Stomach (tissue), 9 donors: Measurements from ENCODE around the gene ADAM29. TPM values are rescaled to one million over a fixed set of nuclear protein-coding genes. Genes with fewer than 3 reads are reported as not detected.

Experiments
- DNase-seq, 2 donors: peaks; one replicate each; pipeline versions ENCODE4 v3.0.0 to v3.0.0-alpha.2; 2013 to 2019
- H3K27ac ChIP-seq, 5 donors: fragments of 200-600 bp in 4 of 5; sonication (generic) in 4 of 5; one replicate each; pipeline ENCODE4 v1.5.1; 2013 to 2019; ENCODE audit warnings: mild to moderate bottlenecking in 1 of 5, moderate library complexity in 1 of 5
- H3K27me3 ChIP-seq, 3 donors: fragments of 200-600 bp; sonication (generic); one replicate each; pipeline ENCODE4 v1.5.1; 2017 to 2019; ENCODE audit warnings: mixed run types in 1 of 3
- H3K36me3 ChIP-seq, 4 donors: fragments of 200-600 bp; sonication (generic); 1 replicate in 3 of 4; 2 replicates in 1 of 4; pipeline ENCODE4 v1.5.1; 2016 to 2019
- H3K4me1 ChIP-seq, 4 donors: fragments of 200-600 bp; sonication (generic); one replicate each; pipeline ENCODE4 v1.5.1; 2016 to 2019
- H3K4me3 ChIP-seq, 4 donors: fragments of 200-600 bp; sonication (generic) in 3 of 4; one replicate each; pipeline ENCODE4 v1.5.1; 2016 to 2019; ENCODE audit warnings: mild to moderate bottlenecking in 1 of 4
- H3K9me3 ChIP-seq, 4 donors: fragments of 200-600 bp; sonication (generic); one replicate each; pipeline ENCODE4 v1.5.1; 2016 to 2019
- CTCF ChIP-seq, 7 experiments: fragments of 450-650 bp in 4 of 7; fragments of 200-600 bp in 3 of 7; sonication (generic) in 3 of 7; IDR thresholded peaks; one replicate each; pipeline ENCODE4 v1.5.1; 2016 to 2019; ENCODE audit warnings: antibody characterized with exemption in 7 of 7, control low read depth in 2 of 7, mild to moderate bottlenecking in 1 of 7
- EP300 ChIP-seq: sonication (generic); formaldehyde crosslinking; IDR thresholded peaks from one replicate; pipeline ENCODE4 v1.6.1; 2017; ENCODE audit warnings: antibody characterized with exemption
- POLR2A ChIP-seq, 4 donors: fragments of 450-650 bp; IDR thresholded peaks; one replicate each; pipeline ENCODE4 v1.6.1; 2016; ENCODE audit warnings: antibody characterized with exemption in 4 of 4, control low read depth in 2 of 4, mild to moderate bottlenecking in 1 of 4, moderate library complexity in 1 of 4
- POLR2AphosphoS5 ChIP-seq, 3 donors: sonication (generic); formaldehyde crosslinking; IDR thresholded peaks; one replicate each; pipeline ENCODE4 v1.6.1; 2016; ENCODE audit warnings: antibody characterized with exemption in 3 of 3
- WGBS, 5 donors: extraction: QIAGEN DNeasy Blood & Tissue Kit in 3 of 5; methylation state at CpG; one replicate each; pipeline versions ENCODE4 v1.1.5 to v1.1.7; 2013 to 2018; 5-methylcytosine and 5-hydroxymethylcytosine counted together
- intact Hi-C: fragments of 100-400 bp; cut with DNase I; formaldehyde crosslinking; loops from one replicate; pipeline ENCODE4 v1.15.1; 2023; ENCODE audit warnings: low total_unique reads
- polyA plus RNA-seq, 3 donors: library from polyadenylated mRNA; stranded (reverse); fragments of 200-250 nt; gene quantifications; one replicate each; pipeline ENCODE4 v1.2.3, GENCODE V29; 2013
- total RNA-seq, 5 donors: library from RNA; depleted of rRNA; stranded (reverse); fragments of >200 nt; gene quantifications; one replicate each; pipeline versions ENCODE4 v1.1.0 to v1.2.3, GENCODE V29; 2014 to 2016
- donor health status: healthy with polysubstance abuse.
- donor health status: Bipolar disorder and iron deficiency.
- donor health status: healthy.

The ADAM29 gene
- total and polyA plus RNA-seq, 8 donors: not detected

- no peaks in the 10 kb centered on the region for H3K27me3 ChIP-seq
- no peaks in the 10 kb centered on the region for H3K36me3 ChIP-seq
- intact Hi-C loops: no loop called here
- H3K4me3 ChIP-seq: no peak overlapping the region
- no peak for DNase-seq
- H3K27ac ChIP-seq: no peak overlapping the region
- H3K9me3 ChIP-seq: no peaks in the 10 kb centered on the region
- 34 to 64% (median 53%) methylated on average over 3 of the region's 3 CpGs for WGBS, 5 donors
- TF ChIP-seq POLR2A (IDR thresholded peaks at IDR 0.05) (no peak), EP300 (no peak), CTCF (IDR thresholded peaks at IDR 0.05) (no peak), POLR2AphosphoS5 (IDR thresholded peaks at IDR 0.05) (no peak)
- H3K4me1 ChIP-seq: no peaks in the 10 kb centered on the region
These were observed 8.8 kb downstream of the ADAM29 start for GRCh38 chr4:174926958-174927357.

GRCh38 chr4:174928174-174928573, 10.0 kb downstream of the ADAM29 start:
- peak in 1 of 2 donors; percentile 3 for DNase-seq
- Histone ChIP-seq H3K27ac (no peak overlapping the region), H3K4me3 (no peak overlapping the region), H3K9me3 (no peaks in the 10 kb centered on the region), H3K4me1 (no peaks in the 10 kb centered on the region), H3K36me3 (no peaks in the 10 kb centered on the region), H3K27me3 (no peaks in the 10 kb centered on the region)
- WGBS, 5 donors: 67 to 80% (median 76%) methylated on average over 6 of the region's 6 CpGs
- TF ChIP-seq POLR2A (IDR thresholded peaks at IDR 0.05) (no peak), CTCF (IDR thresholded peaks at IDR 0.05) (no peak), POLR2AphosphoS5 (IDR thresholded peaks at IDR 0.05) (no peak), EP300 (no peak)
- intact Hi-C loops: no loop called here

GRCh38 chr4:174928575-174929253, 10.6 kb downstream of the ADAM29 start:
- H3K27ac ChIP-seq: no peak overlapping the region
- no peaks in the 10 kb centered on the region for H3K36me3 ChIP-seq
- no peaks in the 10 kb centered on the region for H3K4me1 ChIP-seq
- whole genome bisulfite sequencing, 5 donors: 49 to 66% (median 53%) methylated on average over 4 of the region's 4 CpGs
- H3K4me3 ChIP-seq: no peak overlapping the region
- no peaks in the 10 kb centered on the region for H3K27me3 ChIP-seq
- intact Hi-C loops: no loop called here
- no peaks in the 10 kb centered on the region for H3K9me3 ChIP-seq
- DNase-seq: no peak
- TF ChIP-seq CTCF (IDR thresholded peaks at IDR 0.05) (no peak), EP300 (no peak), POLR2A (IDR thresholded peaks at IDR 0.05) (no peak), POLR2AphosphoS5 (IDR thresholded peaks at IDR 0.05) (no peak)

GRCh38 chr4:174929346-174929745, 11.2 kb downstream of the ADAM29 start:
- H3K4me1 ChIP-seq: no peaks in the 10 kb centered on the region
- no peak for DNase-seq
- WGBS, 5 donors: 79 to 84% (median 84%) methylated on average over 6 of the region's 6 CpGs
- H3K27me3 ChIP-seq: no peaks in the 10 kb centered on the region
- H3K36me3 ChIP-seq: no peaks in the 10 kb centered on the region
- no peak overlapping the region for H3K27ac ChIP-seq
- intact Hi-C loops: no loop called here
- TF ChIP-seq POLR2AphosphoS5 (IDR thresholded peaks at IDR 0.05): no peak
- TF ChIP-seq POLR2A (IDR thresholded peaks at IDR 0.05): no peak
- TF ChIP-seq CTCF (IDR thresholded peaks at IDR 0.05): no peak
- no peak for TF ChIP-seq EP300
- no peaks in the 10 kb centered on the region for H3K9me3 ChIP-seq
- H3K4me3 ChIP-seq: no peak overlapping the region
